ENCODE results near the gene SLAMF8.
A peak's percentile ranks its signal among the peaks of the same experiment; 100 is the strongest.

The SLAMF8 gene

GRCh38 chr1:159821171-159821867 lies 5.4 kb upstream of the SLAMF8 start:
- peak; percentile 52 for DNase-seq

- DNase-seq = no peak
These were observed 3.3 kb upstream of the SLAMF8 start for GRCh38 chr1:159823406-159823805.

DNA sequence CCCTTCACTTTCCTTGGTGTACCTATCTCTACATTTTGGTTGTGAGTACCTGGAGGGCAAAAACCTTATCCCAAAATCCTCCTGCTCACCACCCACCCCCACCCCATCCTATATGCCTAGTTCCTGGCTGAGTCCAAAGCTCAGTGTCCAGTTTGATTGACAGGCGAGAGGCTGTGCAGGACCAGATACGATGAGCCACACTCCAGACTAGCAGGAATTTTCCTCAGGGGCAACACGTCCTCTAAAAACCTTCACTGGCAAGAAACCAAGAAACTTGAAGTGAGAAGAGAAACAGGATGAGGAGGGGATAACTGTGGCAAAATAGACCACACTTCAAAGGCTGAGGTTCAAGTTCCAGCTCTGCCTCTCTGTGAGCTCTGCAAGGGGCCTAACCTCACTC lies 1.1 kb upstream of the SLAMF8 start:
- DNase-seq = no peak

DNA sequence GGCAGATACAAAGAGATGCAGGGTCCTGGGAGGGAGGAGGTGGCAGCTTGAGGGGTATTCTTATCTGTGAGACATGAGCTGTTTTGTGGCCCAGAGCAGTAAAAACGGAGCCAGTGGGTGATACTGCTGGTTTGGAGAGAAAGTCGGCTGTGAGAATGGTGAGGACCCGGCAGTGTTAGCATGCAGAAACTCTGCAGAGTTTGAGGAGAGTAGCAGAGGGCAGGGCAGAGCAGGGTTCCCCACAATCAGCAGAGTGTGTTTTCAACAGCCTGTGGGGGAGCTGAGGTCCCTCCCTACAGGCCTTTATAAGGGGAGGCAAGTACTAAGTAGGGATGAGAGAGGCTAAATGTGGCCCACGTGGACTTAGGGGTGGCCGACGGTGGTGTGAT lies 423 bp downstream of the SLAMF8 start:
- no peak for DNase-seq

GRCh38 chr1:159827549-159827948 lies 876 bp downstream of the SLAMF8 start:
- no peak for DNase-seq

- no peak for DNase-seq
These were observed 1.5 kb downstream of the SLAMF8 start for GRCh38 chr1:159828176-159828575.

DNA sequence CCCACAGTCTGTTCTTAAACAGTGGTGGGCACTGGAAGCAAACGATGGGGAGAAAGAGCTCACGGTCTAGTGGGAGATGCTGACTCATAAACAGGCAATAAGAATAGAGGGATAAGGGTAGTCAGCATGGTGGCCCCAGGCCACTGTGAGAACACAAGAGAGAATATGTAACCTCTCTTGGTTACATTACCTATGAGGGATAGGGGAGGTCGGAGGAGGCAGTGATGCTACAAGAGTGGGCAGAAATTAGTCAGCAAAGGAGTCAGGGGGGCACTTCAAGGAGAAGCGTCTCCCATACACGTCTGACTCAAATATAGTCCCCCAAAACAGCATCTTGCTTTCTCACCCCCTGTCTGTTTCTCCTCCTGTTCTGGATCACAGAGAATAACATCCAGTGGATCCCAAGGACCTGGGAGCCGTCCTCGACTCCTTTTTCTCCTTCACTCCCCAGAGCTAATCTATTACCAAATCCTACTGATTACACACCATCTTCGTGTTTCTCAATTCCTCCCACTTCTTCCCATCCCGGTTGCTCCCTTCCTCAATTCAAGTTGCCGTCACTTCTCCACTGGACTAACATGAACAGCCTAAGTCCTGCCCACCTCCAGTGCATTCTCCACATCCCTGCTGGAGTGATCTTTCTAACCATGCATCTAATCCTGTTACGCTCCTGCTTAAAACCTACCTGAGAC lies 2.1 kb downstream of the SLAMF8 start:
- peak; percentile 89 for DNase-seq

GRCh38 chr1:159829273-159829634 lies 2.6 kb downstream of the SLAMF8 start:
- DNase-seq = peak; percentile 89

GRCh38 chr1:159829822-159830465 lies 3.3 kb downstream of the SLAMF8 start:
- DNase-seq = no peak

DNA sequence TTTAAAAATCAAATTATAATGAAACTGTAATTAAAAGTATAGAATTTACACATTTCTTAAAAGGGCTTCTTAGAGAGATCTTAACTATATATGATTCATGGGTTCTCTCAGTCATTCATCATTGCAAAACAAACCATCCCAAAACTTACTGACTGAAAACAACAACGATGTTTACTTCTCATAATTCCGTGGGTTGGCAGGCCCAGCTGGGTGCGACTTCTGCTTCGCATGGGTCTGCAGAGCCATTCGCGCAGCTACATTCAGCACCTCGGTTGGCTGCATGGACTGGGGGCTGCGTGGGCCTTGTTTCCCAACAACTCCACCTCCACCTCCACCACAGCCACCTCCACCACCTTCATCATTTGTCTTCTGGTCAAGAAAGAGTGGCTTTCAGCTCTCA lies 4.0 kb downstream of the SLAMF8 start:
- peak; percentile 81 for DNase-seq

- no peak for DNase-seq
These were observed 4.9 kb downstream of the SLAMF8 start for GRCh38 chr1:159831412-159832141.

DNA sequence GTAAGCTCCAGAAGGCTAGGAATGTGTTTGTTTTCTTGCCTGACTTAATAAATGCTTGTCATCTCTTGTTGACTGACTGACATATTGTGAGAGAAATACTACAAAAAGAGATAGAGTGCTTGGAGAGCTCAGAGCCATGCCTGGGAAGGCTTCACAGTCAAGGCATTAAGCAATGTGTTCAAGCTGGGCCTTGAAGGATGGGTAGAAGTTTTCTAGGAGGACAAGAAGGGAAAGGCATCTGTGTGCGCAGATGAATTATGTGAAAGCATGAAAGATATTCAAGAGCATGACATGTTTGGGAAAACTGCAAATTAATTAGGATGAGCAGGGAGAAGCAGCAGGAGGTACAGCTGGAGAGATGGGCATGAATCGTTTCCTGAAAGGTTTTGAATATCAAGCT lies 5.6 kb downstream of the SLAMF8 start:
- DNase-seq = no peak

GRCh38 chr1:159835356-159835755 lies 8.7 kb downstream of the SLAMF8 start:
- DNase-seq = no peak

DNA sequence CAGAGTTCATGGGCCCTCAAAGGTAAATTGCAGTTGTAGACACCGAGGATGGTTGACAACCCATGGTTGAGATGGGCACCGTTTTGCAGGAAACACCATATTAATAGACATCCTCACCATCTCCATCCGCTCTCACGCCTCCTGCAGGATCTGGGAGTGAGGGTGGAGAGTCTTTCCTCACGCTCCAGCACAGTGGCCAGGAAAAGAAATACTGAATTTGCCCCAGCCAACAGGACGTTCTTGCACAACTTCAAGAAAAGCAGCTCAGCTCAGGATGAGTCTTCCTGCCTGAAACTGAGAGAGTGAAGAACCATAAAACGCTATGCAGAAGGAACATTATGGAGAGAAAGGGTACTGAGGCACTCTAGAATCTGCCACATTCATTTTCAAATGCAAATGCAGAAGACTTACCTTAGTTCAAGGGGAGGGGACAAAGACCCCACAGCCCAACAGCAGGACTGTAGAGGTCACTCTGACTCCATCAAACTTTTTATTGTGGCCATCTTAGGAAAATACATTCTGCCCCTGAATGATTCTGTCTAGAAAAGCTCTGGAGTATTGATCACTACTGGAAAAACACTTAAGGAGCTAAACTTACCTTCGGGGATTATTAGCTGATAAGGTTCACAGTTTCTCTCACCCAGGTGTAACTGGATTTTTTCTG lies 9.3 kb downstream of the SLAMF8 start:
- DNase-seq = no peak

DNA sequence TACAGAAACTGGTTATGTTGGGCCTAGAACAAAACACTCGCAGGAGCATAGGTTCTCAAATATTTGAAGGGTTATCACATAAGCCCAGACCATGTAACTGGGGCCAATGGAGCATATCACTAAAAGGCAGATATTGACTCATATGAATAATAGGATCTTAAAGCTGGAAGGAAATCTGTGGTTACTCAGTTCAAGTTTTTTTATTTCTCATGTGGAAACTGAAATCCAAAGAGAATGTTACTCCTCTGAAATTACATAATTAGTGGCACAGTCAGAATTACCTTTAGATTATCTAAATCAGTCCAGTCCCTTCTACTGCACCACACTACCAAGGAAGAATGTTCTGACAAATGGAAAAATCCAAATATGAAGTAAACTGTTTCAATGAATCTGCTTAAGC lies 12.0 kb downstream of the SLAMF8 start:
- peak; percentile 73 for DNase-seq

DNA sequence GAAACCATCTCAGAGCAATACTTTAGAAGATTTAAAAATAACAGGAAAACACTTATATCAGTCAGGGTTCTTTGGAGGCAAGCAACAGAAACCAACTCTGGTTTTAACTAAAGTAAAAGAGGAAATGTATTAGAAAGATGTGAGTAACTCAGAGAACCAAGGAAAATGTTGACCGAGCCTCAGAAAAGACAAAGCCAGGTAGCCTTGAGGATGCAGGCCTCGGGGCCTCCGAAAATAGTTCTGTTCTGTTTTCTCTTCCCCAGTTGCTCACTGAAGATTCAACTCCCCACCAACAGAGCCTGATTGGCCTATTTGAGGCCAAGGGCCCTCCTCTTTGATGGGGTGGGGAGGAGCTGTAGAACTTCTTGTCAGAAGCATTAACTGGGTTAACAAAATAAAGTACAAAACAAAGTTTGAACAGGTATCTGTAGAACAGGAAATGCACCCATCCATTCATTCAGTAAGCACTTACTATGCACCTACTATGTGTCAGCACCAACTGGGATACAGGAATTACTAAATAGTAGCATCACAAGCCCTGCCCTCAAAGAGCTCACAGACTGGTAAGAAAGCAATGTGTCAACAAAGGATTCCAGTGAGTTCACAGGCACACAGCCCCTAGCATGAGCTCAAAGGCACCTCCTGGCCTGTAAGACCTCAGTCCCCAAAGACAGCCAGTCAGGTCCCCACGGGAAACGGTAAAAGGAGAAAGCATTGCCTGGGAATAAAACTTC lies 12.6 kb downstream of the SLAMF8 start:
- no peak for DNase-seq

DNA sequence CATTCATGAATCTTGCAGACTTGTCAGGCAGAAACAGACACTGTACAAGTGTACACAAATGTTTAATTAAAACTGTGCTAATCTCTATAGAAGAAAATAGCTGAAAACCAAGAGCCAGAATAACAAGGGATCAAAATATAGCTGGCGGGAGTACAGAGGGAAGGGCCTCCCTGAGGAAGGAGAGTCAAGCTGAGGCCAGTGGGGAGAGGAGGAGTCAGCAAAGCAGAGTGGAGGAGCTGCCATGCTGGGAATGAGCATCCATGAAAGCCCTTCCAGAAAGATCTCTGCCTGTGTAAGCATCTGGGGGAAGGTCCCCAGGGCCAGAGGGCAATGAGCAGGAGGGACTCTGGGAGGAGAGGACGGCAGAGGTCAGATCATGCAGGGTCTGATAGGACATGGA lies 15.1 kb downstream of the SLAMF8 start:
- DNase-seq = no peak

GRCh38 chr1:159843459-159843858 lies 16.8 kb downstream of the SLAMF8 start:
- DNase-seq = no peak

GRCh38 chr1:159845751-159846629 lies 19.3 kb downstream of the SLAMF8 start:
- no peak for DNase-seq

DNA sequence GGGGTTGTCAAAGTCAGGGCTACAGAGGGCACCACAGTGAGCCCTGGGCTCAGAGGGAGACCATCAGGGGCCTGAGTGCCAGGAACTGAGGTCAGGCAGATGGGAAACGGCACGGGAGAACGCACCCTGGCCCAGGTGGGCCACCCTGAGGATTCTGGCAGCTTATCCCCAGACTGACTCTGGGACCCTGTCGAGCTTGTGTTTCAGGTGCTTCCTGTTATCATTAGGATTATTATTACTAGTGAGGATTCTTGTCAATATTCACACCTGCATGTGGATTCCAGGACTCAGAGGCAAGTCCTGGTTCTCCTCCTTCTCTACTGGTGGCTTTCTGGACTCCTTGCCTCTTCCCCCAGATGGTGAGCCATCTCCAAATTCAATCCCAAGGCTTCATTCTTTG lies 20.6 kb downstream of the SLAMF8 start:
- no peak for DNase-seq

GRCh38 chr1:159848326-159848725 lies 21.7 kb downstream of the SLAMF8 start:
- no peak for DNase-seq
